NCI-H2107 treated with DMSO at 0.1 percent for 48 hours (cell line): ENCODE data around the gene ABCC4.
"Not testable (repeated sequence)": the region's sequence is repeated elsewhere in the genome, so short reads cannot be mapped to it uniquely, and the experiment has no call there.

Experiments used
- DNase-seq: peaks from one replicate; lab custom pipeline; 2025; ENCODE audit not compliant: unreplicated experiment; lab: John Stamatoyannopoulos, UW

ABCC4 gene

GRCh38 chr13:95198606-95199005 lies 102.6 kb downstream of the ABCC4 start:
- DNase-seq = not testable (repeated sequence)

- DNase-seq = no peak
Observed at GRCh38 chr13:95197548-95197947, 103.7 kb downstream of the ABCC4 start.

GRCh38 chr13:95195146-95195545 lies 106.1 kb downstream of the ABCC4 start:
- DNase-seq = no peak

GRCh38 chr13:95193509-95194230 lies 107.6 kb downstream of the ABCC4 start:
- DNase-seq = peak; percentile 23

- DNase-seq = no peak
Observed at GRCh38 chr13:95192998-95193397, 108.3 kb downstream of the ABCC4 start.

GRCh38 chr13:95192564-95192945 lies 108.7 kb downstream of the ABCC4 start:
- DNase-seq = not testable (repeated sequence)

GRCh38 chr13:95191821-95192563 lies 109.3 kb downstream of the ABCC4 start:
- DNase-seq = peak; percentile 10

GRCh38 chr13:95188128-95188527 lies 113.1 kb downstream of the ABCC4 start:
- DNase-seq = no peak

GRCh38 chr13:95185851-95186250 lies 115.4 kb downstream of the ABCC4 start:
- no peak for DNase-seq

- DNase-seq = no peak
Observed at GRCh38 chr13:95185311-95185710, 115.9 kb downstream of the ABCC4 start.

GRCh38 chr13:95184317-95184716 lies 116.9 kb downstream of the ABCC4 start:
- no peak for DNase-seq

- no peak for DNase-seq
Observed at GRCh38 chr13:95182570-95183265, 118.5 kb downstream of the ABCC4 start.

- DNase-seq = no peak
Observed at GRCh38 chr13:95181586-95181985, 119.7 kb downstream of the ABCC4 start.

GRCh38 chr13:95180513-95181245 lies 120.6 kb downstream of the ABCC4 start:
- no peak for DNase-seq

- no peak for DNase-seq
Observed at GRCh38 chr13:95176611-95177259, 124.5 kb downstream of the ABCC4 start.

- DNase-seq = no peak
Observed at GRCh38 chr13:95174517-95174916, 126.7 kb downstream of the ABCC4 start.

- DNase-seq = no peak
Observed at GRCh38 chr13:95168191-95168590, 133.1 kb downstream of the ABCC4 start.

- not testable (repeated sequence) for DNase-seq
Observed at GRCh38 chr13:95167003-95167402, 134.2 kb downstream of the ABCC4 start.

- DNase-seq = no peak
Observed at GRCh38 chr13:95164830-95165229, 136.4 kb downstream of the ABCC4 start.

GRCh38 chr13:95160112-95160906 lies 140.9 kb downstream of the ABCC4 start:
- DNase-seq = no peak
